Endothelial cell of umbilical vein (primary cell): ENCODE results near the gene THUMPD2. TPM values are rescaled to one million over a fixed set of nuclear protein-coding genes. Genes with fewer than 3 reads are reported as not detected.

Source experiments
- BruUV-seq: library from RNA; stranded (reverse); fragments of 400-500 nt; replicated peaks from 2 replicates; lab custom pipeline; 2021; lab: Mats Ljungman, UMichigan
- CTCF ChIA-PET: fragments of 300-600, 350-600 bp; sonication (Branson Sonifier 250); formaldehyde crosslinking; loops from one replicate; lab custom pipeline; 2021; ENCODE audit warnings: antibody characterized with exemption, inconsistent platforms; lab: Charles Lee
- POLR2A ChIA-PET: fragments of 300-600, 350-600 bp; sonication (Branson Sonifier 250); formaldehyde crosslinking; loops from one replicate; lab custom pipeline; 2021; ENCODE audit warnings: antibody characterized with exemption, inconsistent platforms; lab: Charles Lee
- DNase-seq: peaks from one replicate; pipeline ENCODE4 v3.0.0-alpha.2; 2011; ENCODE audit warnings: low read depth, low spot score
- FAIRE-seq: peaks from 2 replicates; lab custom pipeline; 2011; peaks lifted over from hg19 to GRCh38; lab: Jason Lieb, UNC
- H2AFZ ChIP-seq: 2 replicates; pipeline ENCODE4 v1.6.0; 2012; ENCODE audit warnings: low read depth, low read length, control low read depth, inconsistent platforms
- H3K27ac ChIP-seq: 2 replicates; pipeline ENCODE4 v1.5.1; 2011; ENCODE audit warnings: low read depth, mild to moderate bottlenecking, control low read depth, low read length, moderate library complexity; ENCODE audit not compliant: insufficient read depth
- H3K27me3 ChIP-seq, 2 experiments: 2 replicates each; pipeline versions ENCODE4 v1.6.0 to v1.6.1; 2011; ENCODE audit warnings: low read length in 2 of 2, mixed read lengths in 1 of 2; ENCODE audit not compliant: control insufficient read depth in 2 of 2, insufficient read depth in 2 of 2
- H3K36me3 ChIP-seq, 2 experiments: 2 replicates in 1 of 2; 3 replicates in 1 of 2; pipeline ENCODE4 v1.5.1; 2011; ENCODE audit warnings: low read length in 2 of 2, mild to moderate bottlenecking in 1 of 2, moderate library complexity in 1 of 2; ENCODE audit not compliant: control insufficient read depth in 2 of 2, insufficient read depth in 2 of 2; ENCODE audit errors: extremely low read depth in 1 of 2
- H3K4me1 ChIP-seq: 3 replicates; pipeline ENCODE4 v1.5.1; 2011; ENCODE audit warnings: mild to moderate bottlenecking, low read length; ENCODE audit not compliant: control insufficient read depth, insufficient read depth; ENCODE audit errors: extremely low read depth
- H3K4me2 ChIP-seq: 2 replicates; pipeline ENCODE4 v1.6.1; 2011; ENCODE audit warnings: low read length, control low read depth, mixed read lengths; ENCODE audit not compliant: insufficient read depth
- H3K4me3 ChIP-seq, 3 experiments: fragments of 200-600 bp in 1 of 3; sonication (generic), shearing (Covaris generic) in 1 of 3; replicated peaks in 1 of 3; 2 replicates each; pipeline ENCODE4 v1.5.1; 2011 to 2016; ENCODE audit warnings: control low read depth in 3 of 3, low read length in 3 of 3, mild to moderate bottlenecking in 2 of 3, inconsistent platforms in 1 of 3, low read depth in 1 of 3, moderate library complexity in 1 of 3; ENCODE audit not compliant: insufficient read depth in 1 of 3
- H3K79me2 ChIP-seq: 2 replicates; pipeline ENCODE4 v1.6.0; 2012; ENCODE audit warnings: low read length, inconsistent platforms; ENCODE audit not compliant: control insufficient read depth, insufficient read depth
- H3K9ac ChIP-seq: replicated peaks from 2 replicates; pipeline ENCODE3; 2011; ENCODE audit warnings: low read length, control low read depth; ENCODE audit not compliant: insufficient read depth; ENCODE audit errors: extremely low read depth
- H3K9me1 ChIP-seq: replicated peaks from 3 replicates; pipeline ENCODE4 v1.6.0; 2011; ENCODE audit warnings: mild to moderate bottlenecking, low read length; ENCODE audit not compliant: control insufficient read depth, insufficient read depth; ENCODE audit errors: extremely low read depth
- H3K9me3 ChIP-seq: replicated peaks from 2 replicates; pipeline ENCODE4 v1.5.1; 2012; ENCODE audit warnings: low read length, inconsistent platforms; ENCODE audit not compliant: control insufficient read depth, insufficient read depth
- H4K20me1 ChIP-seq: replicated peaks from 2 replicates; pipeline ENCODE3; 2011; ENCODE audit warnings: mild to moderate bottlenecking, low read length; ENCODE audit not compliant: control insufficient read depth, insufficient read depth; ENCODE audit errors: extremely low read depth
- EZH2 ChIP-seq: IDR thresholded peaks from 2 replicates; pipeline ENCODE4 v1.6.1; 2012; ENCODE audit warnings: borderline replicate concordance, low read depth, mild to moderate bottlenecking, moderate library complexity, low read length, inconsistent platforms; ENCODE audit not compliant: severe bottlenecking
- FOS ChIP-seq: IDR thresholded peaks from 2 replicates; pipeline ENCODE4 v1.6.1; 2011; ENCODE audit warnings: mild to moderate bottlenecking, low read length, moderate library complexity, borderline replicate concordance; ENCODE audit not compliant: insufficient read depth
- GATA2 ChIP-seq: IDR thresholded peaks from 2 replicates; pipeline ENCODE4 v1.7.0; 2011; ENCODE audit warnings: low read depth, mild to moderate bottlenecking, moderate library complexity, mixed read lengths, low read length; ENCODE audit not compliant: insufficient read length, insufficient read depth
- JUN ChIP-seq: IDR thresholded peaks from 2 replicates; pipeline ENCODE4 v1.6.1; 2011; ENCODE audit warnings: borderline replicate concordance, low read depth; ENCODE audit not compliant: insufficient read length, insufficient read depth
- MYC ChIP-seq: IDR thresholded peaks from one replicate; pipeline ENCODE4 v1.6.1; 2011; ENCODE audit warnings: mild to moderate bottlenecking, low read depth, low read length
- POLR2A ChIP-seq: IDR thresholded peaks from 2 replicates; pipeline ENCODE4 v1.6.1; 2012; ENCODE audit warnings: low read depth, mild to moderate bottlenecking, control low read depth, low read length
- POLR2AphosphoS5 ChIP-seq: IDR thresholded peaks from 2 replicates; pipeline ENCODE4 v1.6.1; 2012; ENCODE audit warnings: low read depth, mild to moderate bottlenecking, control low read depth, low read length, moderate library complexity; ENCODE audit not compliant: insufficient read depth
- dilution Hi-C: fragments of 300-500 bp; cut with MboI; formaldehyde crosslinking; loops from one replicate; pipeline ENCODE4 v1.15.0; 2019; ENCODE audit warnings: low sequenced_read_pairs; ENCODE audit not compliant: extremely low pct_ligation_motif_present
- intact Hi-C: fragments of 100-400 bp; cut with micrococcal nuclease; formaldehyde crosslinking; loops from one replicate; pipeline ENCODE4 v1.10.0; 2022
- polyA plus RNA-seq, 4 experiments: library from polyadenylated mRNA; depleted of rRNA in 3 of 4; stranded (reverse) in 3 of 4; unstranded in 1 of 4; fragments of >200 nt; gene quantifications; 2 replicates each; pipeline versions ENCODE4 v1.2.1 to v1.2.3, GENCODE V29; 2011 to 2012; ENCODE audit warnings: missing spikeins in 1 of 4
- total RNA-seq: library from RNA; stranded (reverse); gene quantifications from 2 replicates; pipeline ENCODE4 v1.2.3, GENCODE V29; 2021
- TF ChIP-seq, protein P1 (sequence below), 2 donors: IDR thresholded peaks; 1 replicate in 1 of 2; 2 replicates in 1 of 2; pipeline ENCODE4 v1.5.1; 2011; ENCODE audit warnings: low read length in 2 of 2, mild to moderate bottlenecking in 2 of 2, moderate library complexity in 2 of 2, control low read depth in 1 of 2, inconsistent platforms in 1 of 2, low read depth in 1 of 2; ENCODE audit not compliant: insufficient read depth in 1 of 2; ENCODE audit errors: extremely low read depth in 1 of 2
- TF ChIP-seq, protein P2 (sequence below): IDR thresholded peaks from 2 replicates; pipeline ENCODE4 v1.6.1; 2011; ENCODE audit not compliant: insufficient read depth, insufficient read length

Gene THUMPD2
- total and polyA plus RNA-seq, 2 donors (not counting 3 experiments of a cell fraction or from before 2014, with no cell fraction given), result 4.3 to 8.2 TPM

DNA sequence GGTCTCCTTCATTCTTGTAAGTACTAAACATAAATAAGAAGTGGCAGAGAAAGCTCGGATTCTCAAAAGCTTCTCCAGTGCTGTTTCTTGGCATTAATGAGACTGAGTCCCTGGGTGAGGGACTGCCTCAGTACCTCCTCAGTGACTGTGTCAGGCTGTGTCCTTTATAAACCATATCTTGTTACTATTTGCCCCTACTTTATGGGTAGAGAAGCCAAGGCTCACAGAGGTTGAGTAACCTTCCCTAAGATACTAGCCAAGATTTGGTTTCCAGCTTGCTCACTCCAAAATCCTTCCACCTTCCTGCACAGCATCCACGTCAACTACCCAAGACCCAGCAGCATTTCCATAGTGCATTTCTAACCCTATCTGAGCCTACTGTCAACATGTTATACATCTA is 55.6 kb downstream of the THUMPD2 start:
- intact Hi-C loops (no loop called here), dilution Hi-C loops (no loop called here)
- Histone ChIP-seq H3K79me2 (no peaks in the 10 kb centered on the region), H4K20me1 (no peaks in the 10 kb centered on the region), H2AFZ (no peak overlapping the region), H3K9me1 (no peaks in the 10 kb centered on the region), H3K4me3 (no peak overlapping the region), H3K9me3 (no peaks in the 10 kb centered on the region), H3K4me1 (peaks cover 4% of the 10 kb centered on the region), H3K36me3 (no peaks in the 10 kb centered on the region), H3K4me2 (no peak overlapping the region), H3K27ac (no peak overlapping the region), H3K27me3 (peaks cover 8 to 14% of the 10 kb centered on the region in 2 experiments), H3K9ac (no peak overlapping the region)
- ChIA-PET POLR2A (no interaction called here), CTCF (interaction anchor here (0.6 to 1.5 kb wide), 3 partner anchors 9 to 243 kb away, joined by 3 read pairs; no protein-coding TSS in a partner anchor)
- BruUV-seq, result no TSS peak
- FAIRE-seq (no peak), DNase-seq (no peak)
- TF ChIP-seq FOS (no peak), POLR2A (no peak), JUN (no peak), POLR2AphosphoS5 (no peak)
- TF ChIP-seq, protein P1, sequence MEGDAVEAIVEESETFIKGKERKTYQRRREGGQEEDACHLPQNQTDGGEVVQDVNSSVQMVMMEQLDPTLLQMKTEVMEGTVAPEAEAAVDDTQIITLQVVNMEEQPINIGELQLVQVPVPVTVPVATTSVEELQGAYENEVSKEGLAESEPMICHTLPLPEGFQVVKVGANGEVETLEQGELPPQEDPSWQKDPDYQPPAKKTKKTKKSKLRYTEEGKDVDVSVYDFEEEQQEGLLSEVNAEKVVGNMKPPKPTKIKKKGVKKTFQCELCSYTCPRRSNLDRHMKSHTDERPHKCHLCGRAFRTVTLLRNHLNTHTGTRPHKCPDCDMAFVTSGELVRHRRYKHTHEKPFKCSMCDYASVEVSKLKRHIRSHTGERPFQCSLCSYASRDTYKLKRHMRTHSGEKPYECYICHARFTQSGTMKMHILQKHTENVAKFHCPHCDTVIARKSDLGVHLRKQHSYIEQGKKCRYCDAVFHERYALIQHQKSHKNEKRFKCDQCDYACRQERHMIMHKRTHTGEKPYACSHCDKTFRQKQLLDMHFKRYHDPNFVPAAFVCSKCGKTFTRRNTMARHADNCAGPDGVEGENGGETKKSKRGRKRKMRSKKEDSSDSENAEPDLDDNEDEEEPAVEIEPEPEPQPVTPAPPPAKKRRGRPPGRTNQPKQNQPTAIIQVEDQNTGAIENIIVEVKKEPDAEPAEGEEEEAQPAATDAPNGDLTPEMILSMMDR (IDR thresholded peaks at IDR 0.05; ENCODE audit: extremely low read depth in 1 of 2, insufficient read depth in 1 of 2, low read depth in 1 of 2, low read length in 2 of 2), result no peak

DNA sequence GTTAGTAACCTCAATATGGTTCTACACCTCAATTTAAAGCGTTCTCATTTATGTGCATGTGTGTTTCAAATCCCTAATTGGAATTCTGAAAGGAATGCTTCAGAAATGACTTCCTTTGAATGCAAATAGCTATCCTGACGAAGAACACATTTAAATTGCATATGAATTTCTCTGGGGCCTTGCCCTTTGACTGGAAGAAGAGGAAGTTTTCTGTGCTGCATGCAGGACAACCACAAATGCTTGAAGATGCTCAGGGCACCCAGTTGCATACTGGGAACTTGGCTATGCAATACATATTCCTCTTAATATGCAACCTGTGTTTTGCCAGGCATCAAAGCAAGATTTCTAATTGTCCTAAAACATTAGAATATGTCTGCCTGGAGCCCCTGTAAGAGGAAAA is 58.1 kb downstream of the THUMPD2 start:
- H4K20me1 ChIP-seq, result no peaks in the 10 kb centered on the region
- no peaks in the 10 kb centered on the region for H3K4me1 ChIP-seq
- no peak for FAIRE-seq
- no peak overlapping the region for H3K4me2 ChIP-seq
- ChIA-PET POLR2A (no interaction called here), CTCF (interaction anchor here (5.0 kb wide), 1 partner anchor 9 kb away, joined by 44 read pairs; no protein-coding TSS in a partner anchor)
- TF ChIP-seq POLR2A (no peak), MYC (no peak), EZH2 (no peak), POLR2AphosphoS5 (no peak), JUN (no peak), GATA2 (no peak), FOS (no peak)
- TF ChIP-seq, protein P1 (IDR thresholded peaks at IDR 0.05; ENCODE audit: extremely low read depth in 1 of 2, insufficient read depth in 1 of 2, low read depth in 1 of 2, low read length in 2 of 2), result no peak
- TF ChIP-seq, protein P2, sequence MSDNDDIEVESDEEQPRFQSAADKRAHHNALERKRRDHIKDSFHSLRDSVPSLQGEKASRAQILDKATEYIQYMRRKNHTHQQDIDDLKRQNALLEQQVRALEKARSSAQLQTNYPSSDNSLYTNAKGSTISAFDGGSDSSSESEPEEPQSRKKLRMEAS, result no peak
- H3K27ac ChIP-seq, result no peak overlapping the region
- H3K36me3 ChIP-seq, result no peaks in the 10 kb centered on the region
- H3K9me1 ChIP-seq, result no peaks in the 10 kb centered on the region
- no peak overlapping the region for H3K4me3 ChIP-seq
- dilution Hi-C loops, result no loop called here
- intact Hi-C loops, result no loop called here
- no peak for DNase-seq
- H3K9ac ChIP-seq, result no peak overlapping the region
- no peaks in the 10 kb centered on the region for H3K79me2 ChIP-seq
- H3K27me3 ChIP-seq, result peaks cover 8 to 14% of the 10 kb centered on the region in 2 experiments
- no TSS peak for BruUV-seq
- H2AFZ ChIP-seq, result no peak overlapping the region
- no peaks in the 10 kb centered on the region for H3K9me3 ChIP-seq
